Right ventricle myocardium superior (tissue), 1 donor: ENCODE results near the gene ERN1. TPM values are rescaled to one million over a fixed set of nuclear protein-coding genes. Genes with fewer than 3 reads are reported as not detected.
A peak's percentile ranks its signal among the peaks of the same experiment; 100 is the strongest.

ENCODE experiments used
- ATAC-seq: fragments of 200-7000 bp; cut with Tn5 transposase; one replicate; pipeline ENCODE4 v1.9.1; 2020; ENCODE audit warnings: mild to moderate bottlenecking; ENCODE audit not compliant: poor library complexity
- DNase-seq: peaks from one replicate; pipeline ENCODE4 v3.0.0-alpha.2; 2020
- intact Hi-C: fragments of 100-400 bp; cut with DNase I; formaldehyde crosslinking; loops from one replicate; pipeline ENCODE4 v1.11.2; 2022
- total RNA-seq: library from RNA; stranded (reverse); fragmentation: NEBNext Ultra II Directional; extraction: Animal tissue kit (Norgen Biotek cat#: 25700); gene quantifications from one replicate; pipeline ENCODE4 v1.2.1, GENCODE V29; 2021
- donor health status: DM: no; HTN: yes; CAD: no; lungs with severe emphysema.

The ERN1 gene
- total RNA-seq, 1 donor from 2014 or later: 6.7 TPM

GRCh38 chr17:64005734-64006167 is 124.2 kb downstream of the ERN1 start:
- ATAC-seq: no peak
- DNase-seq: no peak
- intact Hi-C loops: no loop called here

GRCh38 chr17:64004903-64005733 is 124.8 kb downstream of the ERN1 start:
- DNase-seq: no peak
- no peak for ATAC-seq
- intact Hi-C loops: no loop called here

DNA sequence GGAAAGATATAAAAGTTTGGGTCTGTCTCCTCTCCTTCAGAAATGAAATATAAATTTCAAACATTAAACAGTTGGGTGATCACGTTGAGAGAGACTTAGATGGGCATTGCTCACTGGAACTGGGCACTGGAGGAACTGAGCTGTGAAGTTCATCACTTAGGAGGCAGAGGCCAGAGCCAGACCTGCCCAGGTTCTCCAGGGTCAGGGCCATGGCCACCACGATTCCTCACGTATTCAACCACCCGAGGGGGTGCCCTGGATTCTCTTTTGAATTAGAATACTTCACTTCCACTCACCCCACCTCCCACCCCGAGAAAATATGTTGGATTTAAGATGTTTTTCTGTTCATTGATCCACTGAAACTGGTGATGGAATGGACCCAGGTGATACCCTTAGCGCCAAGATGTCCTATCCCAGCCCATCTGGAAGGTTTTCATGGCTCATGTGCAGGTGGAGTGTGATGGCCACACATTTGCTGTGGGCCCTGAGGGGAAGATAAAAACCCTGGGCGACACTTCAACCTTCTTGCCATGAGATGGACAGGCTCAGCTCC is 125.7 kb downstream of the ERN1 start:
- no peak for DNase-seq
- no peak for ATAC-seq
- intact Hi-C loops: no loop called here

GRCh38 chr17:64003526-64004121 is 126.3 kb downstream of the ERN1 start:
- no peak for ATAC-seq
- intact Hi-C loops: no loop called here
- DNase-seq: peak; percentile 21

DNA sequence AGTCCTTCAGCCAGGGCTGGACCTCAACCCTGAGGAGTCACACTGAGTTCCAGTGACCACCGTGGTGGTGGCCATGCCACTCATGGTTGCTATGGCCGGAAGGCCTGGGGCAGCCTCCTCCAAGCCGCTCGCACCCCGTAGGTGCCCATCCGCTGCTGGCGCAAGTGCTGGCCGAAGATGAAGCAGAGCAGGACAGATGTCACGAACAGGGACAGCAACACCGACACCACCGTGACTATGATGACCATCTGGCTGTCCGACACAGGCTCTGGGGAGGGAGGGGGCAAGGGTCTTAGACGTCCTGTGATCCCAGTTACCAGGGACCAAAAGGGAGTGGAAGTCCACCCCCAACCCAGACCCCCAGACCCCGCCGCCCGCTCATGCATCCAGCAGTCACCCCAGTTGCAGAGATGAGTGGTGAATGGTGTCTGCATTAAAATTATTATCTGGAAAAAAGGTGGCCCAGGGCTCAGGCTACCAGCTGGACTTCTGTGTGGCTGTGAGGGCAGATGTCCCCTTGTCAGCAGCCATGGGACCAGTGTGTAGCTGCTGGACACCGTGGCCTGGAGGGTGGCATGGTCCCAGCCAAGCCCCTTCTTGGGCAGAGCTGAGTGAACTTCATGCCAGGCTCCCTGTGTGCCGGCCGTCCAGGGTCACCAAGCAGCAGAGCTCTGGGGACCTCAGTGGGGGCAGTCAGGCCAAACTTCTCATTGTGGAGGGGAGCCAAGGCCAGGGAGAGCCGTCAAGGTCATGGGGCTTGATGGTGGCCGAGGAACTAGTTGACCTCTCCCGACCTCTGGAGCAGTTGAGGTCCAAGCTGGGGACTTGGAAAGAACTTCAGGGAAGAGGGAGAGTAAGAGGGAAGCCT is 127.1 kb downstream of the ERN1 start:
- no peak for ATAC-seq
- DNase-seq: peak; percentile 29
- intact Hi-C loops: no loop called here

- peak; percentile 65 for DNase-seq
- intact Hi-C loops: no loop called here
- ATAC-seq: peak; percentile 40
These were observed 128.0 kb downstream of the ERN1 start for GRCh38 chr17:64001763-64002529.

- DNase-seq (peak; percentile 30), ATAC-seq (no peak)
- intact Hi-C loops: no loop called here
These were observed 128.8 kb downstream of the ERN1 start for GRCh38 chr17:64001091-64001579.

DNA sequence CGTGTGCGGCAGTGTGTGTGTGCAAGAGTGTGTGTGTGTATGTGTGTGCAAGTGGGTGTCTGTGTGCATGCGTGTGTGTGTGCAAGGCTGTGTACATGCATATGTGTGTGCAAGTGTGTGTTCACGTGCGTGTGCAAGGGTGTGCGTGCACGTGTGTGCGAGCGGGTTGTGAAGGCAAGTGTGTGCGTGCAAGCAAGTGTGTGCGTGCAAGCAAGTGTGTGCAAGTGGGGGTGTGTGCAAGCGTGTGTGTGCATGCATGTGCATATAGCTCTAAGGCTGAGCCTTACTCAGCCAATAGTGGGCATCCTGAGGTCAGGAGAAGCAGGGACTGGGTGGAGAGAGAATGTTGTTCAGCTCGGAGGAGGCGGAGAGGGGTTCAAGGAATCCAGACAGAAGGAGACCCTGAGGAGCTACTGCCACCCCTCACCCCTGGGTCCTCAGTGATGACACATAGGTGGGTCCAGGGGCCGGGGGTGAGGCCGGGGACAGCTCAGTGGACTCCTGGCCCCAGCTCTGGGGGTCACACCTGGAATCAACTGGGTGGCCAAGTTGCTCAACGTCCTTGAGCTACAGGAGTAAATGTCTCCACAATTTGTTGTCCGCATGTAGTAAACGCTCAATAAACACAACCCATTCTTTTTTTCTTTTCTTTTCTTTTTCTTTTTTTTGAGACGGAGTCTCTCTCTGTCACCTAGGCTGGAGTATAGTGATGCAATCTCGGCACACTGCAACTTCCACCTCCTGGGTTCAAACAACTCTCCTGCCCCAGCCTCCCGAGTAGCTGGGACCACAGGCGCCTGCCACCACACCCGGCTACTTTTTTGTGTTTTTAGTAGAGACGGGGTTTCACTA is 130.0 kb downstream of the ERN1 start:
- peak; percentile 34 for DNase-seq
- intact Hi-C loops: no loop called here
- no peak for ATAC-seq

DNA sequence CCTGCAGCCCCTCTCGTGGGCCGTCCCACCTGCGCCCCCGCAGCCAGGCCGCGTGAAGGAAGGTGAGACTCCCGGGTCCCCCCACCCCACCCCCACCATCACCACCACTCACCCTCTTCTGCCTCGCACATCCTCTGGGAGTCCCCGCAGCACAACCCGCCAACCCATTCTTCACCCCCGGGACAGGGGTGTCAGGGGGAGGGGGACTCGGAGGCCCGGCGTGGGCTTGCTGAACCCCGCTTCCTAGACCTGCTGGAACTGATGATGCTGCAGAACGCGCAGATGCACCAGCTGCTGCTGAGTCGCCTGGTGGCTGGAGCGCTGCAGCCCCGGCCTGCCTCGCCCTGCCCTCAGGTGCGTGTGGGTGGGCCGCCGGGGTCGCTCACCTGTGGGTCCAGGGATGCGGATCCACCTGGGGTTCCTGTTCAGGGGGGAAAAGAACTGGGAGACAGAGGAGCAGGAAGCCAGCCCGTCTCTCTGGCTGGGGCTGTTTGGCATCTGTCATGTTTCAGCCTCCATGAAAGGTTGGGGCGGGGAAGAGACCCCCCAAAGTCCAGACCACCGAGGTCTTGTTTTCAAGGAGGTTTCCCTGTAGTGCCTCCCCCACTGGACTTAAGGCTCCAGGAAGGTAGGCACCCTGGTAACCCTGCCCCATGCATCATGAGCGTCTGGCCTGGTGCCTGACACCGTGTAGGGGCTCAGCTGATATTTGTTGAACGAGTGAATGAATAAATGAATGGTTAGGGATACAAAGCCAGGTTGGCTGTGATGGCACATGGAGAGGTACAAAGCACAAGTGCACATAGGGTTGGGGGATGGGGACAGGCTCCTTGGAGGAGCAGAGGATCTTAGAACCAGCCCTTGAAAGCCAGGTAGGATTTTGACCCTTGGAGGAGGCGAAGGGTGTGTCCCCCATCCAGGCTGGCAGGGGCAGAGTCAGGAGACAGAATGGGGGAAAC is 130.9 kb downstream of the ERN1 start:
- ATAC-seq: no peak
- intact Hi-C loops: no loop called here

GRCh38 chr17:63998050-63998720 is 131.8 kb downstream of the ERN1 start, which contains the start of gene PRR29:
PRR29 (plus strand) TSS chr17:63998351; CDS start chr17:63998365, 14 bp downstream.
- ATAC-seq: peak; percentile 71
- DNase-seq: peak; percentile 83

More for the DNA sequence above, 130.9 kb downstream of the ERN1 start:
- DNase-seq: peak; percentile 30

DNA sequence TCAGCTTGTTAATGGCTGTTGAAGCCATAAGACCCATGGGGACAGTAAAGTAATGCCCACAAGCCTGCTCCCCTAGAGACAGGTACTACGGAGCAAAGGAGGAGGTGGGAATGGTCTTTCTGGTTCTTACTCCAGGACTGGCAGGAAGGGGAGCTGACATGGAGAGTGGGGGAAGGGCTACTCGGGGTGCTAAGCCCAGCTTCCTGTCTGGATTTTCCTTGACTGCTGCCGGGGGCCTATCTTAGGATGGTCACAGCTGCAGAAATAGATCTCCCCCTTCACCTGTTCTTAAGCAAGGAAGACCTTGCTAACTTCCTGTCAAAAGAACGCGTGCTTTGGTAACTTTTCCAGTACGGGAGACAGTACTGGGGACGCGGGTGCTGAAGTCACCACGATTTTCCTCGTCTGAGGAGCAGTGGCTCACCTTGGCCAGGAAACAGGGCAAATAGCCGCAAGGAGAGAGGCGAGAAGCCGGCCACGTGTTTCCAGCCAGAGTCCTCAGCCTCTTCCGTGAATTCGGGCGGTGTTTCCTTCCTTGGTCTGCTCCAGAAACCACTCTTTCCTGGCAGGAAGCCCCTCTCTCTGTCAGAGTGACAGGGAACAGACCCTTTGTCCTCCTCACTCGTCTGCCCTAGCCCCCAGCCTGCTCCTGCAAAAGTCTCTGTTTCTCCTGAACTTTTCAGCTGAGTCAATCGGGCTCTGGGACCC is 132.4 kb downstream of the ERN1 start:
- DNase-seq: peak; percentile 40
- ATAC-seq: no peak
- intact Hi-C loops: no loop called here

More at GRCh38 chr17:63998050-63998720, 131.8 kb downstream of the ERN1 start, which contains the start of gene PRR29:
- intact Hi-C loops: no loop called here

GRCh38 chr17:63996430-63997182 is 133.3 kb downstream of the ERN1 start:
- no peak for DNase-seq
- ATAC-seq: no peak
- intact Hi-C loops: no loop called here

- DNase-seq: peak; percentile 38
- no peak for ATAC-seq
- intact Hi-C loops: no loop called here
These were observed 134.3 kb downstream of the ERN1 start for GRCh38 chr17:63995626-63996025.

- ATAC-seq: no peak
- peak; percentile 26 for DNase-seq
- intact Hi-C loops: loop anchor here (5.0 kb wide), 1 partner anchor 76 kb away; the partner anchor contains the start of gene GH1
These were observed 136.5 kb downstream of the ERN1 start for GRCh38 chr17:63993368-63993985.
